Vagina (tissue), 2 donors: ENCODE measurements around the gene C12orf42.

Source experiments
- CTCF ChIP-seq, 3 experiments: fragments of 450-650 bp in 2 of 3; fragments of 200-600 bp in 1 of 3; sonication (generic) in 1 of 3; IDR thresholded peaks; one replicate each; pipeline ENCODE4 v1.5.1; 2017 to 2019; ENCODE audit warnings: antibody characterized with exemption in 3 of 3, mild to moderate bottlenecking in 2 of 3, moderate library complexity in 2 of 3
- POLR2A ChIP-seq, 2 donors: fragments of 450-650 bp; IDR thresholded peaks; one replicate each; pipeline ENCODE4 v1.6.1; 2017; ENCODE audit warnings: antibody characterized with exemption in 2 of 2, mild to moderate bottlenecking in 2 of 2, moderate library complexity in 2 of 2

DNA sequence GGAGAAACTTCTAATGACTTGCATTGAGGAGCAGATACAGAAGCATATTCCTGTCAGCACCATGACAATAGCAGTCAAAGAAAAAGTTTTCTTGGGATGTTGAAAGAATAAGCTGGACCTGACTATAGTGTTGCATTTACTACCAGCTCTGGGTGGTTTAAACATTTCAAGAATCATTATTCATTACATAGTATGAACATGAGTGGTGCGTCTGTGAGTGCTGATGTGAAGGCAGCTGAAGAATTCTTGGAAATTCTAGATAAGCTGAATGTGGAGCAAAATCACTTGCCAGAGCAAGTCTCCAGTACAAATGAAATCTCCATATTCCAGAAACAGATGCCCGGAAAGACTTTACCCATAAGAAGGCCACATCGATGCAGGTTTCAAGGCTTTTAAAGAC, 46.3 kb upstream of the C12orf42 start:
- no peak for TF ChIP-seq POLR2A (IDR thresholded peaks at IDR 0.05)
- no peak for TF ChIP-seq CTCF (IDR thresholded peaks at IDR 0.05)
